ENCODE results near the gene WIPI1.

The WIPI1 gene

GRCh38 chr17:68440526-68440925 lies 16.8 kb downstream of the WIPI1 start:
- no peak for DNase-seq (ENCODE audit: low read depth in 1 of 2, low spot score in 1 of 2)
- H3K4me3 ChIP-seq (replicated peaks; ENCODE audit: insufficient read depth, low read length), result no peak overlapping the region
- H3K27ac ChIP-seq (replicated peaks), result peak overlapping the region; percentile 54
- TF ChIP-seq GABPA (IDR thresholded peaks at IDR 0.05; ENCODE audit: low read depth) (no peak), POLR2AphosphoS5 (IDR thresholded peaks at IDR 0.05; ENCODE audit: low read depth) (no peak), SPI1 (IDR thresholded peaks at IDR 0.05; ENCODE audit: borderline replicate concordance, low read depth) (no peak)
- TF ChIP-seq, protein P1, sequence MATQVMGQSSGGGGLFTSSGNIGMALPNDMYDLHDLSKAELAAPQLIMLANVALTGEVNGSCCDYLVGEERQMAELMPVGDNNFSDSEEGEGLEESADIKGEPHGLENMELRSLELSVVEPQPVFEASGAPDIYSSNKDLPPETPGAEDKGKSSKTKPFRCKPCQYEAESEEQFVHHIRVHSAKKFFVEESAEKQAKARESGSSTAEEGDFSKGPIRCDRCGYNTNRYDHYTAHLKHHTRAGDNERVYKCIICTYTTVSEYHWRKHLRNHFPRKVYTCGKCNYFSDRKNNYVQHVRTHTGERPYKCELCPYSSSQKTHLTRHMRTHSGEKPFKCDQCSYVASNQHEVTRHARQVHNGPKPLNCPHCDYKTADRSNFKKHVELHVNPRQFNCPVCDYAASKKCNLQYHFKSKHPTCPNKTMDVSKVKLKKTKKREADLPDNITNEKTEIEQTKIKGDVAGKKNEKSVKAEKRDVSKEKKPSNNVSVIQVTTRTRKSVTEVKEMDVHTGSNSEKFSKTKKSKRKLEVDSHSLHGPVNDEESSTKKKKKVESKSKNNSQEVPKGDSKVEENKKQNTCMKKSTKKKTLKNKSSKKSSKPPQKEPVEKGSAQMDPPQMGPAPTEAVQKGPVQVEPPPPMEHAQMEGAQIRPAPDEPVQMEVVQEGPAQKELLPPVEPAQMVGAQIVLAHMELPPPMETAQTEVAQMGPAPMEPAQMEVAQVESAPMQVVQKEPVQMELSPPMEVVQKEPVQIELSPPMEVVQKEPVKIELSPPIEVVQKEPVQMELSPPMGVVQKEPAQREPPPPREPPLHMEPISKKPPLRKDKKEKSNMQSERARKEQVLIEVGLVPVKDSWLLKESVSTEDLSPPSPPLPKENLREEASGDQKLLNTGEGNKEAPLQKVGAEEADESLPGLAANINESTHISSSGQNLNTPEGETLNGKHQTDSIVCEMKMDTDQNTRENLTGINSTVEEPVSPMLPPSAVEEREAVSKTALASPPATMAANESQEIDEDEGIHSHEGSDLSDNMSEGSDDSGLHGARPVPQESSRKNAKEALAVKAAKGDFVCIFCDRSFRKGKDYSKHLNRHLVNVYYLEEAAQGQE (IDR thresholded peaks at IDR 0.05; ENCODE audit: insufficient replicate concordance, low read depth), result no peak
- TF ChIP-seq, protein P2, sequence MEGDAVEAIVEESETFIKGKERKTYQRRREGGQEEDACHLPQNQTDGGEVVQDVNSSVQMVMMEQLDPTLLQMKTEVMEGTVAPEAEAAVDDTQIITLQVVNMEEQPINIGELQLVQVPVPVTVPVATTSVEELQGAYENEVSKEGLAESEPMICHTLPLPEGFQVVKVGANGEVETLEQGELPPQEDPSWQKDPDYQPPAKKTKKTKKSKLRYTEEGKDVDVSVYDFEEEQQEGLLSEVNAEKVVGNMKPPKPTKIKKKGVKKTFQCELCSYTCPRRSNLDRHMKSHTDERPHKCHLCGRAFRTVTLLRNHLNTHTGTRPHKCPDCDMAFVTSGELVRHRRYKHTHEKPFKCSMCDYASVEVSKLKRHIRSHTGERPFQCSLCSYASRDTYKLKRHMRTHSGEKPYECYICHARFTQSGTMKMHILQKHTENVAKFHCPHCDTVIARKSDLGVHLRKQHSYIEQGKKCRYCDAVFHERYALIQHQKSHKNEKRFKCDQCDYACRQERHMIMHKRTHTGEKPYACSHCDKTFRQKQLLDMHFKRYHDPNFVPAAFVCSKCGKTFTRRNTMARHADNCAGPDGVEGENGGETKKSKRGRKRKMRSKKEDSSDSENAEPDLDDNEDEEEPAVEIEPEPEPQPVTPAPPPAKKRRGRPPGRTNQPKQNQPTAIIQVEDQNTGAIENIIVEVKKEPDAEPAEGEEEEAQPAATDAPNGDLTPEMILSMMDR (IDR thresholded peaks at IDR 0.05; ENCODE audit: insufficient read depth, low read length), result no peak
- no peaks in the 10 kb centered on the region for H3K27me3 ChIP-seq (ENCODE audit: insufficient read depth, poor library complexity, severe bottlenecking)

DNA sequence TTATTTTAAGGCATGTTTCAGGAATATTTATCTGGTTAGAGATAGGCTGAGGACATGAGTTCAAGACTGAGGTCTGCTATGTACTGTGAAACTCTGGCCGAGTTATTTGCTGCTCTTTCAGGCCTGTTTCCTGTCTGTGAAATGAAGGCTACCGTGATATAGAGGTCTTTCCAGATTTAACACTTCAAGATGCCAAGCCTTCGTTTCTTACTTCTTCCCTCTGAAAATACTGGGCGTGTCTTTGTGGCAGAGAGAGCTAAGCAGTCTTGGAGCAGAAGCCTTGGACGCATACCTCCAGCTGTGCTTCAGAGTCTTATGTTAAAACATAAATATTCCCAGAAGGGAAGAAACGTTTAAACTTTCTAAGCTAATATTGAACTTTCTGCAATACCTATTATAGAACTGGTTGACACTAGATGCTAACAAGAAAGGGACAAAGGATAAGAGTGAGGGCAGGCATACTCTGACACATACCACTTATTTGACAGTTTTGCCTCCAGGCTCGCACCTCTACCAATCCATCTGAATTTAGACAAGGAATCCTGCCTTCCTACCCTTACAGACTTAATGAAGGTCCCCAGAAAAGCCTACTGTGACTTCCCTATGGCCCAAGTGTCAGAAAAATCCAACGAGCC lies 17.5 kb downstream of the WIPI1 start:
- no peak overlapping the region for H3K4me3 ChIP-seq (replicated peaks; ENCODE audit: insufficient read depth, low read length)
- TF ChIP-seq, protein P1 (IDR thresholded peaks at IDR 0.05; ENCODE audit: insufficient replicate concordance, low read depth), result no peak
- TF ChIP-seq SPI1 (IDR thresholded peaks at IDR 0.05; ENCODE audit: borderline replicate concordance, low read depth) (no peak), POLR2AphosphoS5 (IDR thresholded peaks at IDR 0.05; ENCODE audit: low read depth) (no peak), GABPA (IDR thresholded peaks at IDR 0.05; ENCODE audit: low read depth) (no peak)
- TF ChIP-seq, protein P2 (IDR thresholded peaks at IDR 0.05; ENCODE audit: insufficient read depth, low read length), result no peak
- H3K27ac ChIP-seq (replicated peaks), result no peak overlapping the region
- DNase-seq (ENCODE audit: low read depth in 1 of 2, low spot score in 1 of 2), result no peak
- H3K27me3 ChIP-seq (ENCODE audit: insufficient read depth, poor library complexity, severe bottlenecking), result no peaks in the 10 kb centered on the region

DNA sequence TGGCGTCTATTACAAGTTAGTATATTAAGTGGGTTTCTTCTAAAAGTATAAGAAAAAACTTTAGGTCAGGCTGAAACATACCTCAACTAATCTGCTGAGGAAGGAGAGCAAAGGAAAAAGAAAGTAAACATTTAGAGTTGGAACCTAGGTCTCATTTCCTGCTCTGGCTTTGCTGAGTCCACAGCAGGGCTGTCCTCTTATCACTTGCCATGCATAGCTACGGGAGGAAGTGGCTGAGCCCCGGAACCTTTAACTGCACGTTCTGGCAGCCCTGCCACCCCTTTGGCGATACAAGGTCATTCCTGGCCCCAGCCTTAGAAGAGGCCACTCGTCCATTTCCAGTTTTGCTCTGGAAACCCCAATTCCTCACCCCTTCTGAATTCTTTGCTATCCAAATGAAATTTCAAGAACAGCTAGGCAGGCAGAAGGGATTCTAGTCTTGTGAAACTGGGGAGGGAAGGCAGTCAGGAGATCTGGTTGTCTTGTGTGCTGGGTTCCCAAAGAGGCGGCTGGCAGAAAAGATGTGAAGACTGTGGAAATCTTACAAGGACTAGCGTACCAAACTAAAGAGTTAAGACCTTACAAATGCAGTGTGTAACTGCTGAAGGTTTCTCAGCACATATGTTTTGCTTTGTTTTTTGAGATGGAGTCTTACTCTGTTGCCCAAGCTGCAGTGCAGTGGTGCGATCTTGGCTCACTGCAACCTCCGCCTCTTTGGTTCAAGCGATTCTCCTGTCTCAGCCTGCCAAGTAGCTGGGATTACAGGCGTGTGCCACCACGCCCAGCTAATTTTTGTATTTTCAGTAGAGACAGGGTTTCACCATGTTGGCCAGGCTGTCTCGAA lies 19.1 kb downstream of the WIPI1 start:
- peak; percentile 21; the same call in 1 of the 2 replicates for TF ChIP-seq POLR2AphosphoS5 (IDR thresholded peaks at IDR 0.05; ENCODE audit: low read depth)
- 0 out of 2 replicates have a peak, but pooled peaks have one; percentile 42 for TF ChIP-seq GABPA (IDR thresholded peaks at IDR 0.05; ENCODE audit: low read depth)
- TF ChIP-seq, protein P1 (IDR thresholded peaks at IDR 0.05; ENCODE audit: insufficient replicate concordance, low read depth), result no peak
- TF ChIP-seq, protein P2 (IDR thresholded peaks at IDR 0.05; ENCODE audit: insufficient read depth, low read length), result no peak
- peak; percentile 90 for TF ChIP-seq SPI1 (IDR thresholded peaks at IDR 0.05; ENCODE audit: borderline replicate concordance, low read depth)
- Histone ChIP-seq H3K27me3 (ENCODE audit: insufficient read depth, poor library complexity, severe bottlenecking) (no peaks in the 10 kb centered on the region), H3K4me3 (replicated peaks; ENCODE audit: insufficient read depth, low read length) (no peak overlapping the region), H3K27ac (replicated peaks) (peak overlapping the region; percentile 66)
- peak in 1 of 2 experiments; percentile 75 for DNase-seq (ENCODE audit: low read depth in 1 of 2, low spot score in 1 of 2)

Measured in HL-60 (cell line).